H9 (cell line): Measurements from ENCODE around the gene WNT6. TPM values are rescaled to one million over a fixed set of nuclear protein-coding genes. Genes with fewer than 3 reads are reported as not detected.

ENCODE experiments used
- DNase-seq: peaks from one replicate; pipeline ENCODE4 v3.0.0-alpha.2; 2017
- H2AFZ ChIP-seq: one replicate; pipeline ENCODE4 v1.6.1; 2013; ENCODE audit warnings: mild to moderate bottlenecking, low read length, control low read depth, moderate library complexity
- H2AK5ac ChIP-seq: 2 replicates; pipeline ENCODE4 v1.6.1; 2013; ENCODE audit warnings: low read length, control low read depth, mixed read lengths; ENCODE audit not compliant: insufficient read length
- H2BK120ac ChIP-seq: one replicate; pipeline ENCODE4 v1.6.1; 2013; ENCODE audit warnings: low read depth, mild to moderate bottlenecking, low read length, control low read depth, inconsistent platforms; ENCODE audit not compliant: poor library complexity, severe bottlenecking
- H2BK12ac ChIP-seq: 2 replicates; pipeline ENCODE4 v1.6.1; 2013; ENCODE audit warnings: low read length, control low read depth, mixed read lengths, low read depth; ENCODE audit not compliant: insufficient read length
- H2BK15ac ChIP-seq: 2 replicates; pipeline ENCODE4 v1.6.1; 2013; ENCODE audit warnings: low read depth, low read length, control low read depth
- H2BK20ac ChIP-seq: one replicate; pipeline ENCODE4 v1.6.1; 2013; ENCODE audit warnings: low read depth, mild to moderate bottlenecking, low read length, control low read depth, inconsistent platforms; ENCODE audit not compliant: poor library complexity, severe bottlenecking
- H2BK5ac ChIP-seq: 2 replicates; pipeline ENCODE4 v1.6.1; 2013; ENCODE audit warnings: low read length, control low read depth, mixed read lengths; ENCODE audit not compliant: insufficient read length
- H3K14ac ChIP-seq: 2 replicates; pipeline ENCODE4 v1.6.1; 2013; ENCODE audit warnings: low read length, control low read depth; ENCODE audit not compliant: insufficient read depth
- H3K18ac ChIP-seq: 2 replicates; pipeline ENCODE4 v1.6.1; 2013; ENCODE audit warnings: low read depth, mild to moderate bottlenecking, mixed read lengths, low read length, control low read depth; ENCODE audit not compliant: insufficient read length
- H3K23ac ChIP-seq: 2 replicates; pipeline ENCODE4 v1.6.1; 2013; ENCODE audit warnings: low read length, control low read depth, mixed read lengths, low read depth; ENCODE audit not compliant: insufficient read length
- H3K23me2 ChIP-seq: 2 replicates; pipeline ENCODE4 v1.6.1; 2013; ENCODE audit warnings: low read depth, mild to moderate bottlenecking, mixed read lengths, low read length, control low read depth; ENCODE audit not compliant: insufficient read length, poor library complexity, severe bottlenecking
- H3K27ac ChIP-seq: 2 replicates; pipeline ENCODE4 v1.5.1; 2013; ENCODE audit warnings: low read length, control low read depth, mixed read lengths, low read depth; ENCODE audit not compliant: insufficient read length
- H3K27me3 ChIP-seq: 2 replicates; pipeline ENCODE4 v1.6.1; 2013; ENCODE audit warnings: low read length, control low read depth, inconsistent platforms; ENCODE audit not compliant: insufficient read depth
- H3K4ac ChIP-seq: 2 replicates; pipeline ENCODE4 v1.6.1; 2013; ENCODE audit warnings: low read depth, mild to moderate bottlenecking, control low read depth, inconsistent platforms, low read length, moderate library complexity
- H3K4me1 ChIP-seq: 2 replicates; pipeline ENCODE4 v1.6.1; 2013; ENCODE audit warnings: low read length, control low read depth, inconsistent platforms; ENCODE audit not compliant: insufficient read depth
- H3K4me2 ChIP-seq: 2 replicates; pipeline ENCODE4 v1.6.1; 2013; ENCODE audit warnings: low read length, control low read depth, mixed read lengths; ENCODE audit not compliant: insufficient read length, insufficient read depth
- H3K56ac ChIP-seq: 2 replicates; pipeline ENCODE4 v1.6.1; 2013; ENCODE audit warnings: low read depth, mild to moderate bottlenecking, mixed read lengths, low read length, control low read depth; ENCODE audit not compliant: insufficient read length
- H3K79me1 ChIP-seq: 2 replicates; pipeline ENCODE4 v1.6.1; 2013; ENCODE audit warnings: low read depth, mild to moderate bottlenecking, moderate library complexity, low read length, control low read depth, inconsistent platforms; ENCODE audit not compliant: insufficient read depth, poor library complexity, severe bottlenecking
- H3K79me2 ChIP-seq: 2 replicates; pipeline ENCODE4 v1.6.1; 2013; ENCODE audit warnings: low read length, control low read depth, inconsistent platforms; ENCODE audit not compliant: insufficient read depth
- H3K9ac ChIP-seq: 2 replicates; pipeline ENCODE4 v1.6.1; 2013; ENCODE audit warnings: low read length, control low read depth, mixed read lengths; ENCODE audit not compliant: insufficient read length; ENCODE audit errors: extremely low read depth
- H3K9me3 ChIP-seq: one replicate; pipeline ENCODE4 v1.6.1; 2013; ENCODE audit warnings: low read depth, low read length, inconsistent platforms; ENCODE audit not compliant: control insufficient read depth
- H3T11ph ChIP-seq: one replicate; pipeline ENCODE4 v1.6.1; 2013; ENCODE audit warnings: mild to moderate bottlenecking, low read length, control low read depth, inconsistent platforms
- H4K20me1 ChIP-seq: one replicate; pipeline ENCODE4 v1.6.1; 2013; ENCODE audit not compliant: control insufficient read depth, insufficient read length, insufficient read depth
- H4K5ac ChIP-seq: 2 replicates; pipeline ENCODE4 v1.6.1; 2013; ENCODE audit warnings: low read depth, mild to moderate bottlenecking, mixed read lengths, low read length, control low read depth; ENCODE audit not compliant: insufficient read length
- H4K8ac ChIP-seq: replicated peaks from 2 replicates; pipeline ENCODE4 v1.6.1; 2013; ENCODE audit warnings: low read length, control low read depth, mixed read lengths, low read depth; ENCODE audit not compliant: insufficient read length
- H4K91ac ChIP-seq: 2 replicates; pipeline ENCODE4 v1.6.1; 2013; ENCODE audit warnings: low read depth, mild to moderate bottlenecking, moderate library complexity, mixed read lengths, low read length, control low read depth; ENCODE audit not compliant: insufficient read length
- H3K27ac Mint-ChIP-seq, 3 experiments: 2 replicates in 2 of 3; 3 replicates in 1 of 3; pipeline ENCODE4 v1.8.0; 2020 to 2021; ENCODE audit warnings: mixed read lengths in 3 of 3, mild to moderate bottlenecking in 1 of 3, moderate library complexity in 1 of 3
- H3K27me3 Mint-ChIP-seq: 2 replicates; pipeline ENCODE4 v1.8.0; 2021; ENCODE audit warnings: low read depth, mild to moderate bottlenecking, moderate library complexity, mixed read lengths
- H3K36me3 Mint-ChIP-seq, 3 experiments: 2 replicates in 2 of 3; 3 replicates in 1 of 3; pipeline ENCODE4 v1.8.0; 2020 to 2021; ENCODE audit warnings: low read depth in 3 of 3, mixed read lengths in 3 of 3; ENCODE audit not compliant: insufficient read depth in 1 of 3
- H3K4me1 Mint-ChIP-seq, 2 experiments: 2 replicates each; pipeline ENCODE4 v1.8.0; 2020; ENCODE audit warnings: mixed read lengths in 2 of 2
- H3K4me3 Mint-ChIP-seq, 2 experiments: 2 replicates in 1 of 2; 3 replicates in 1 of 2; pipeline ENCODE4 v1.8.0; 2020 to 2021; ENCODE audit warnings: mild to moderate bottlenecking in 2 of 2, mixed read lengths in 2 of 2, moderate library complexity in 1 of 2
- H3K9me3 Mint-ChIP-seq, 2 experiments: 2 replicates in 1 of 2; 3 replicates in 1 of 2; pipeline ENCODE4 v1.8.0; 2020; ENCODE audit warnings: mild to moderate bottlenecking in 2 of 2, mixed read lengths in 2 of 2, moderate library complexity in 1 of 2
- CTCF ChIP-seq: fragments of 200-600 bp; sonication (generic); conservative IDR thresholded peaks from 3 replicates; pipeline ENCODE4 v1.8.0; 2021; ENCODE audit warnings: antibody characterized with exemption, mild to moderate bottlenecking
- WGBS: extraction: QIAGEN DNeasy Blood & Tissue Kit; methylation state at CpG from one replicate; pipeline ENCODE4 v1.1.7; 2013; ENCODE audit warnings: missing lambda C conversion rate, low lambda C conversion rate, mixed read lengths; ENCODE audit not compliant: insufficient read length; ENCODE audit errors: extremely low coverage; 5-methylcytosine and 5-hydroxymethylcytosine counted together
- total RNA-seq: library from RNA; stranded (reverse); gene quantifications from 2 replicates; pipeline ENCODE4 v1.2.1, GENCODE V29; 2021

The WNT6 gene
- total RNA-seq, 1 experiment from 2014 or later: not detected

- Histone ChIP-seq H2BK15ac (no peak overlapping the region), H2BK120ac (no peak overlapping the region), H3K23ac (no peak overlapping the region), H3K9ac (no peak overlapping the region), H3K4ac (no peak overlapping the region), H4K20me1 (no peaks in the 10 kb centered on the region), H3K56ac (no peak overlapping the region), H2AK5ac (no peak overlapping the region), H2BK12ac (no peak overlapping the region), H3T11ph (no peak overlapping the region), H3K9me3 (no peaks in the 10 kb centered on the region), H2AFZ (no peak overlapping the region), H3K79me1 (no peaks in the 10 kb centered on the region), H3K4me2 (no peak overlapping the region), H3K27me3 (peaks cover 75% of the 10 kb centered on the region), H4K8ac (no peak overlapping the region), H2BK20ac (no peak overlapping the region), H2BK5ac (no peak overlapping the region), H3K18ac (no peak overlapping the region), H3K14ac (no peak overlapping the region), H3K27ac (no peak overlapping the region), H3K4me1 (no peaks in the 10 kb centered on the region; the same call in 1 of the 2 replicates), H3K23me2 (peaks cover 2% of the 10 kb centered on the region), H3K79me2 (no peaks in the 10 kb centered on the region), H4K91ac (no peak overlapping the region), H4K5ac (no peak overlapping the region)
- H3K9me3 Mint-ChIP-seq: peaks cover 2 to 4% of the 10 kb centered on the region in 2 experiments; a peak in 3 of 5 replicates
- H3K4me3 Mint-ChIP-seq: no peak overlapping the region
- no peak for DNase-seq
- WGBS: no CpG with 5 or more reads among the region's 5 CpGs
- peaks cover 2 to 11% of the 10 kb centered on the region in 2 experiments; a peak in 3 of 4 replicates for H3K4me1 Mint-ChIP-seq
- no peak overlapping the region for H3K27ac Mint-ChIP-seq
- H3K36me3 Mint-ChIP-seq: no peaks in the 10 kb centered on the region; a peak in 1 of 7 replicates
- peaks cover 96% of the 10 kb centered on the region for H3K27me3 Mint-ChIP-seq
- no peak for TF ChIP-seq CTCF
These were observed 28.7 kb downstream of the WNT6 start for GRCh38 chr2:218888341-218888740.
